ENCODE measurements around the gene PARPBP. TPM values are rescaled to one million over a fixed set of nuclear protein-coding genes. Genes with fewer than 3 reads are reported as not detected.

PARPBP gene
- polyA plus RNA-seq, 1 experiment = 6.0 TPM

GRCh38 chr12:102182635-102183034 lies 62.7 kb downstream of the PARPBP start:
- CTCF ChIA-PET = interaction anchor here (0.9 kb wide), 1 partner anchor 302 kb away, joined by 5 read pairs; no protein-coding TSS in a partner anchor
- POLR2A ChIA-PET = no interaction called here

GRCh38 chr12:102195826-102196225 lies 75.8 kb downstream of the PARPBP start:
- ChIA-PET POLR2A (no interaction called here), CTCF (no interaction called here)
- H3K4me3 ChIP-seq (ENCODE audit: low read depth, low read length) = no peak overlapping the region
- no peak overlapping the region for H3K27ac ChIP-seq (ENCODE audit: low read depth, low read length)
- no peaks in the 10 kb centered on the region for H3K9me3 ChIP-seq (ENCODE audit: control insufficient read depth, insufficient read depth, low read length)
- no peaks in the 10 kb centered on the region for H3K27me3 ChIP-seq (ENCODE audit: control insufficient read depth, insufficient read depth, low read length)
- TF ChIP-seq CTCF (IDR thresholded peaks at IDR 0.05; ENCODE audit: low read depth, low read length) = no peak
- DNase-seq (ENCODE audit: low read depth, low spot score) = no peak

More at GRCh38 chr12:102182635-102183034, 62.7 kb downstream of the PARPBP start:
- Histone ChIP-seq H3K9me3 (ENCODE audit: control insufficient read depth, insufficient read depth, low read length) (no peaks in the 10 kb centered on the region), H3K27me3 (ENCODE audit: control insufficient read depth, insufficient read depth, low read length) (no peaks in the 10 kb centered on the region), H3K4me3 (ENCODE audit: low read depth, low read length) (no peak overlapping the region), H3K27ac (ENCODE audit: low read depth, low read length) (no peak overlapping the region)
- TF ChIP-seq CTCF (IDR thresholded peaks at IDR 0.05; ENCODE audit: low read depth, low read length) = no peak
- no peak for DNase-seq (ENCODE audit: low read depth, low spot score)

GRCh38 chr12:102197789-102198188 lies 77.8 kb downstream of the PARPBP start, which contains the start of gene PMCH:
Gene PMCH, minus strand, starts transcription at chr12:102197833. Its CDS starts 63 bp downstream, at chr12:102197770.
- peak; percentile 21 for DNase-seq (ENCODE audit: low read depth, low spot score)
- Histone ChIP-seq H3K27ac (ENCODE audit: low read depth, low read length) (no peak within 1 kb of the TSS), H3K27me3 (ENCODE audit: control insufficient read depth, insufficient read depth, low read length) (no peaks in the 10 kb centered on the region), H3K9me3 (ENCODE audit: control insufficient read depth, insufficient read depth, low read length) (no peaks in the 10 kb centered on the region), H3K4me3 (ENCODE audit: low read depth, low read length) (no peak within 1 kb of the TSS)
- TF ChIP-seq CTCF (IDR thresholded peaks at IDR 0.05; ENCODE audit: low read depth, low read length) = no peak
- ChIA-PET CTCF (no interaction called here), POLR2A (no interaction called here)

- DNase-seq (ENCODE audit: low read depth, low spot score) = no peak
- Histone ChIP-seq H3K27ac (ENCODE audit: low read depth, low read length) (no peak overlapping the region), H3K27me3 (ENCODE audit: control insufficient read depth, insufficient read depth, low read length) (no peaks in the 10 kb centered on the region), H3K4me3 (ENCODE audit: low read depth, low read length) (no peak overlapping the region), H3K9me3 (ENCODE audit: control insufficient read depth, insufficient read depth, low read length) (no peaks in the 10 kb centered on the region)
- ChIA-PET CTCF (no interaction called here), POLR2A (no interaction called here)
- TF ChIP-seq CTCF (IDR thresholded peaks at IDR 0.05; ENCODE audit: low read depth, low read length) = no peak
These were observed 81.6 kb downstream of the PARPBP start for GRCh38 chr12:102201436-102202061.

GRCh38 chr12:102202556-102202955 lies 82.6 kb downstream of the PARPBP start:
- no peak for DNase-seq (ENCODE audit: low read depth, low spot score)
- POLR2A ChIA-PET = no interaction called here
- Histone ChIP-seq H3K27me3 (ENCODE audit: control insufficient read depth, insufficient read depth, low read length) (no peaks in the 10 kb centered on the region), H3K4me3 (ENCODE audit: low read depth, low read length) (no peak overlapping the region), H3K27ac (ENCODE audit: low read depth, low read length) (no peak overlapping the region), H3K9me3 (ENCODE audit: control insufficient read depth, insufficient read depth, low read length) (no peaks in the 10 kb centered on the region)
- TF ChIP-seq CTCF (IDR thresholded peaks at IDR 0.05; ENCODE audit: low read depth, low read length) = no peak
- CTCF ChIA-PET = no interaction called here
